HG02884 (cell line): ENCODE results near the gene CTNNA3.

Experiments used
- ATAC-seq: cut with Tn5 transposase; IDR thresholded peaks from one replicate; pipeline ENCODE4 v1.9.1; 2021; ENCODE audit warnings: mild to moderate bottlenecking, moderate library complexity; ENCODE audit not compliant: unreplicated experiment

The CTNNA3 gene

GRCh38 chr10:66038623-66039022 is 1657.4 kb downstream of the CTNNA3 start:
- no peak for ATAC-seq

GRCh38 chr10:66026321-66026720 is 1669.7 kb downstream of the CTNNA3 start:
- ATAC-seq: no peak

GRCh38 chr10:66025186-66025585 is 1670.8 kb downstream of the CTNNA3 start:
- no peak for ATAC-seq

- ATAC-seq: no peak
These were observed 1674.6 kb downstream of the CTNNA3 start for GRCh38 chr10:66021423-66021822.

GRCh38 chr10:66008221-66008620 is 1687.8 kb downstream of the CTNNA3 start:
- no peak for ATAC-seq

- ATAC-seq: no peak
These were observed 1689.6 kb downstream of the CTNNA3 start for GRCh38 chr10:66006411-66006810.

- ATAC-seq: no peak
These were observed 1702.5 kb downstream of the CTNNA3 start for GRCh38 chr10:65993451-65993850.

GRCh38 chr10:65968871-65969270 is 1727.1 kb downstream of the CTNNA3 start:
- no peak for ATAC-seq

GRCh38 chr10:65968437-65968836 is 1727.6 kb downstream of the CTNNA3 start:
- ATAC-seq: no peak

- ATAC-seq: no peak
These were observed 1731.8 kb downstream of the CTNNA3 start for GRCh38 chr10:65964205-65964604.

GRCh38 chr10:65952086-65952485 is 1743.9 kb downstream of the CTNNA3 start:
- ATAC-seq: no peak

GRCh38 chr10:65950075-65950474 is 1745.9 kb downstream of the CTNNA3 start:
- no peak for ATAC-seq

GRCh38 chr10:65949526-65949925 is 1746.5 kb downstream of the CTNNA3 start:
- no peak for ATAC-seq

- no peak for ATAC-seq
These were observed 1750.9 kb downstream of the CTNNA3 start for GRCh38 chr10:65945061-65945460.

GRCh38 chr10:65943451-65943850 is 1752.5 kb downstream of the CTNNA3 start:
- no peak for ATAC-seq

- no peak for ATAC-seq
These were observed 1755.0 kb downstream of the CTNNA3 start for GRCh38 chr10:65940816-65941662.

GRCh38 chr10:65940105-65940504 is 1755.9 kb downstream of the CTNNA3 start:
- ATAC-seq: no peak

GRCh38 chr10:65931291-65932070 is 1764.5 kb downstream of the CTNNA3 start:
- no peak for ATAC-seq

GRCh38 chr10:65911151-65911835 is 1784.7 kb downstream of the CTNNA3 start:
- no peak for ATAC-seq

GRCh38 chr10:65910209-65910608 is 1785.8 kb downstream of the CTNNA3 start:
- no peak for ATAC-seq

- ATAC-seq: no peak
These were observed 1788.7 kb downstream of the CTNNA3 start for GRCh38 chr10:65907199-65907712.
